ENCODE measurements around the gene H2BK1.
A peak's percentile ranks its signal among the peaks of the same experiment; 100 is the strongest.

H2BK1 gene

DNA sequence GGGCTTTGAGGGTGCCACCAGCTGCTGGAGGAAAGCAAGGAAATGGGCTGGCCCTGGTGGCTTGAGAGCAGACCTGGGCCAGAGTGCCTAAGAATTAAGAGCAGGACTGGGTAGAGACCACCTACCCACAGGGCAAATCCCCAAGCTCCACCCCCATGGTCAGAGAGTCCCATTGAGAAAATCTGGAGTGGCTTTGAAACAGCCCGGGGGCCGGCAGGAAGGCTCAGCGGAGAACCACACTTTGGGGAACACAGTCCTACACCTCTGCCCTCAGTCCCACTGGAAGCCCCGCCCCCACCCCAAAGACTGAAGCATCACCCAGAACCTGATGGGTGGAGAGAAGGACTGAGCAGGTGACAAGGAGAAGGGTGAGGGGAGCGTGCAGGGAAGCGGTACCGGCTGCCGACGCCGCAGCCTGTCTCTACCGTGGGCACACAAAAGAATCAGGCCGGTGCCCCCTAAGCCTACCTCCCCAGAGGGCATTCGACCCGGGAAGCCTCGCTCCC, 34.6 kb upstream of the H2BK1 start:
- peak; percentile 45 for DNase-seq

DNA sequence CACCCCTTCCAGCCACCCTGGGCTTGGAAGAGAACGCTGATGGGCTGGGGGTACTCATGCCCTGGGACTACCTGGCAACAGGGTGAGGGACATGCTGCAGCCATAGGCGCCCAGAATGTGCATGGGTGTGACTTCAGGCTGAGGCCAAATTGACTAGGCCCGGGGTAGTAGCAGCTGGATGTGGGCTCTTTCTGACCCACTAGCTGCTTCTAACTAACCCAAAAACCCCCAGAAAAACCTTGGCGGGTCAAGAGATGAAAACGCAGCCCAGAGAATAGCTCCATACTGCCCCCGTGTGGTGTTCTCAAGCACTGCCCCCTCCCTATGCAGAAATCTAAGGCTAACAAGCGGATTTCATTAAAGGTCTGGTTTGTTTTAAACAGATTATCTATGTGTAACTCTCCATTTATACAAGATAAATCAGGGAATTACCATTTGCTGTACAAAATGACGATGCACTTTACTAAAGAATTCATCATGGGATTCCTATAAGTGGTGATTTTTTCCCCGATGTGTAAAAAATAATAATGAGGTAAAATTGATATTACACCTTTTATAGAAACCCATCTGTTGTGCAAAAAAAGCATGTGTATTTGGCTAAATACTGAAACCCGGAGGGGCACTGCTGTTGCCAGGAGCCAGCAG, 34.0 kb upstream of the H2BK1 start:
- peak; percentile 76 for DNase-seq

DNA sequence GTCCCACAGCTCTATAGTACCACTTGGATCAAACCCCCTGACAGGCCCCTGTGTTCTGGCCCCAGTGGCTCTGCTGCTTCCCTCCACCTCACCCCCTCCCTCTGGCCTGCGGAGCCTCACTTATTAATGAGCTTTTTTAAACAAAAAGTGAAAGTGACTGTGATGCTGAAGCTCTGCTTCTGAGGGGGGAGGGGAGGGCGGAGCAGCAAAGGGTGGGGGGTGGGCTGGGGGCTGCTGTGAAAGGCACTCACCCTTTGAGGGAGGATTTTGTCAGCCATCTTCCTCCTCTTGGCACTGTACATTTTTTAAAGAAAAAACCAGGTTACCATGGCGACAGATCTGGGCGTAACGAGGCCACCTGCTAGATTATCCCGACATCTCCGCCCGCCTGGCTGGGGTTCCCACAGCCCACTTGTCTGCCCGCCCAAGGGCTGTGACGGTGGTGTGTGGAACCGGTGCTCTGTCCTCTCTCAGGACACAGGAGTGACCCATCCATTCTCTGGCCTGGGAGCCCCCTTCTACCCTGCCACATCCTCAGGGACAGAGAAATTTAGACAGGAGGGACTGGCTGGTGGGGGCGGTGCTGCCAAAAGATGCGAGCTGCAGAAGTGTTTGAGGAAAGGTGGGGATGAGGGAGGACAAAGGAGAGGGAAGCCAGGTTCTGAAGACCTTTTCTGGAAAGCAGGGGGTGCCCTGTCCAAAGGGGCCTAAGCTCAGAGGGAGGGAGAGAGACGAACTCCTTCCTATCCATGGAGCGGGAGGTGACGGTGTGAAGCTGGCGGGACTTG, 33.3 kb upstream of the H2BK1 start:
- DNase-seq: peak; percentile 27

DNA sequence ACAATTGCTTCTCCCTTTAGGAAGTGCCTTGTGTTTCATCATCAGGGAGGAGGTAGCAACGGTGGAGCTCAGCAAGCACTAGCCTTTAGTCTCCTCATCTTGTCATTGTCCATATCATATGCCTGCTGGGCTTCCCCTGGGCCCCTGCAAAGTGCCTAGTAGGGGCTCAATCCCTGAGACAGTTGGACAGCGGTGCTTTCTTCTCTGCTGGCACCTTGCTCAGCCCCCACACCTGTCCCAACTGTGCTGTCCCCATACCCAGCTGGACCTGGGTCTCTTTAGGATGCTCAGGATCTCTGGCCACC, 32.7 kb upstream of the H2BK1 start:
- DNase-seq: no peak

DNA sequence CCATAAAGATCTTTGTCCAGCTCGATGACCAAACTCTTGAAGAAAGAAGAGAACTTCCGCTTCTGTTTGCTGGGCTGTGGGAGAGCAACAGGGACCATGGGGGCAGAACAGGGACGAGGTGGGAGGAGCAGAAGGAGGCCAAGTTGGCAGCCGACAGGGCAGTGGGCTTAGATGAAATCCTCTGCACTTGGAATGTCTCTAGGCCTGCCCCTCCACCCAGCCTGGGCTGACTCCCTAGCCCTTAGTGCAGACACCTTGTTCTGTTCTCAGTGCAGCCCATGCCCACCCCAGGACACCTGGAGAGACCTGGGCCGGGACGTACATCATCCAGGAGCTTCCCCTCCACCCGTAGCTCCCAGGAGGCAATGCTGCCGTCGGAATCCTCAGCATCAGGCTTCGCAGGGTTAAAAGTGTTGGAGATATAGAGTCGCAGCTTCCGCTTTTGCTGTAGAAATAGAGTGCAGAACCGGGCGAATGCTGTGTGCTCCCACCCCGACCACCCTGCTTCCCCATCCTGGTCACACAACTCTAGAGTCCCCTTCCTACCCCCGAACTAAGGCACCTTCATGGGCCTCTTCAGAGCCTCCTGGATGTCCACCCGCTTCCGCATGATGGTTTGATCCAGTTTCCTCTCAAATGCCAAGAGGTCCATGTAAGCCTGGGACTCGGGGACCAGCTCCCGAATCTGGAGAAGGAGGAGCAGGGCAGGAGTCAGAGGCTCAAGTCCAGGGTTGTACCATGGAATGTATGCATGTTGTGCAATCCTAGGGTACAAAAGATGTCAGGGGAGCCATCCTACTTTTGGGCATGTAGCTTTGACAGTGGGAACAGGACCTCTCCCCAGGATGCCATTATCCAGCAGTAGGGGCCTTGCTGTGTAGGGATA, 32.1 kb upstream of the H2BK1 start:
- no peak for DNase-seq

DNA sequence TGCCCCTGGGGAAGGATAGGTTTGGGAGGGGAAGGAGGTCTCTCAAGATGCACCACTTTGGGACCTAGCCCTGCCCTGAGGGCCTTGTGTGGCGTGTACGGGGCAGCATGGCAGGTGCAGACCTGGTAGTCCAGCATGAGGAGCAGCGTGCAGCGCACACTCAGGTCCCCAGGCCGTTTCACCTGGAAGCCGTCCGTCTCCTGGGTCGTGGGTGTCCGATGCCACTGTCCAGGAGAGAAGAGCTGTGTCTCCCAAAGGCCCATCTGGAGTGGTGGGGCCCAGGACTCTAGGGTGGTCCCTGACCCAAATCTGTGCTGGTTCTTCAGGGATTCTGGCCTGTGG, 31.4 kb upstream of the H2BK1 start:
- DNase-seq: no peak

DNA sequence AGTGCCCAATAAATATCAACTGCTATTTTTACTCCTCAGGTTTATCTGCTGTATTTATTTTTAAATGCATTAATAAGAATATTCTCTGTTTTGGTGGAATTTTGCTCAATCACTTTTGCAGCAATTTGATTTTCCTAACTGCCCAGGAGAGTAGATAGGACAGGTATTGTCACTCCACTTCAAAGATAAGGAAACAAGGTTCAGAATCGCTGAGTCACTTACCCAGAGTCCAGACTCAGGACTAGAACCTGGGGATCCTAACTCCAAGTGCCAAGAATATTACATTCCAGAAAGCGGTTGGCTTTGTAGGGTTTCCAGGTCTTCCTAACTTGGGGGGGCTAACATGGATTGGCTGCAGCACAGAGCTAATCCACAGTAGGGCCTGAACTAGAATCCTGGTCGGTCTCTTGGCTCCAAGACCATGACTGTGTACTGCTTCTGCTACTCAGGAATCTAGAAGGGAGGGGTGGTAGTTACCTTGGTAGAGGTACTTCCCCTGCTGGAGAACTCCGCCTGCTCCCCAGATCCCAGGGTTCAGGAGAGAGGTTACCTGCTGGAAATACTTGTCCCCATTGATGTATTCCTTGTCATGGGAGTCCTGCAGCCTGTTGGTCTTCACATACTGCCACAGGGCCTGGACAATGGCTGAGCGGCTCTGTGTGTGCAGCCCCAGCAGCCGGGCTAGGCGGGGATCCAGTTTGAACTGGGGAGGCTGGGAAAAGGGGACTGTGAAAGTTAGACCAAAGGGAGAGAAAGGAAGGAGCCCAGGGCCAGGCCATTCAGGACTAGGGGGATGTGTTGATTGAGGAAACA, 30.9 kb upstream of the H2BK1 start:
- DNase-seq: no peak

DNA sequence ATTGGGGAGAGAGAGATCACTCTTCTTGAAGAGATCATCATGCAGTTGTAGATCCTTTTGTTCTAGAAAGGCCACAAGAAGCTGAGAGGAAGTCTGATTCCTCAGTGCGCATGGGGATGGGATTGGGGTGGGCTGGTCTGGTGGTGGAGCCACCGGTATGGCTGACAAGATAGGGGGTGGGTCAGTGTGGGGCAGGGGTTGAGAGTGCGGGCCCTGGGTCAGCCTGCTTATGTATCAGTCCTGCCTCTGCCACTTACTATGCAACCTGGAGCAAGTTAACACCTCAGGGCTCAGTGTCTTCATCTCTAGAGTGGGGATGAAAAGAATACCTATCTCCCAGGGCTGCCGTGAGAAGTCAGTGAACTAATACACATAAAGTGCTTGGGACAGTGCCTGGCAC, 30.2 kb upstream of the H2BK1 start:
- DNase-seq: no peak

DNA sequence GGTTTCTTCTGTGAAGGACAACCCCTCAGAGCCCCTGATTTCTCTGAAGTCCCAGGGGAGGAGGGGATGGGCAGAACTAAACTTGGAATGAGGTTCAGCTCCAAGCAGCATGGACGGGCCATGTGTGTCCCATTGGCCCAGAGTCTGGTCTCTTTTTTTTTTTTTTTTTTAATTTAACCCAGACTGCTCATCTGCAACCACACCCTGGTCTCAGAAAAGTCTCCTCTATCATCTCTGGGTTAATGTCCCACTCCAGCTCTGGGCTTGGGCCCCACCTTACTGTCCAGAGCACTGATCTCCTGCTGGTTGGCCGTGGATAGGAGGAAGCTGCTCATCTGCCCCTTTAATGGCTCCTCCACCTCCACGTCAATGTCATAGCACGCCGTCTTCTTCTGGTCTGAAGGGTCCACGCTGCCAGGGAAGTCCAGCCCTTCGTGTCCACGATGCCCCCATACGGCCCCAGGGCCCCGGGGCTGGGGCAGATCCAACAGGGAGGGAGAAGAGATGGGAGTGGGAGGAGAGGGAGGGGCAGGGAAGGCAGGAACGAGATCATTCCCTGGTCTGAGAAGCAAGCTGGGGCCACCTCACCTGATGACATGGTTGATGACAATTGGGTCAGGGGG, 29.7 kb upstream of the H2BK1 start:
- DNase-seq: no peak

DNA sequence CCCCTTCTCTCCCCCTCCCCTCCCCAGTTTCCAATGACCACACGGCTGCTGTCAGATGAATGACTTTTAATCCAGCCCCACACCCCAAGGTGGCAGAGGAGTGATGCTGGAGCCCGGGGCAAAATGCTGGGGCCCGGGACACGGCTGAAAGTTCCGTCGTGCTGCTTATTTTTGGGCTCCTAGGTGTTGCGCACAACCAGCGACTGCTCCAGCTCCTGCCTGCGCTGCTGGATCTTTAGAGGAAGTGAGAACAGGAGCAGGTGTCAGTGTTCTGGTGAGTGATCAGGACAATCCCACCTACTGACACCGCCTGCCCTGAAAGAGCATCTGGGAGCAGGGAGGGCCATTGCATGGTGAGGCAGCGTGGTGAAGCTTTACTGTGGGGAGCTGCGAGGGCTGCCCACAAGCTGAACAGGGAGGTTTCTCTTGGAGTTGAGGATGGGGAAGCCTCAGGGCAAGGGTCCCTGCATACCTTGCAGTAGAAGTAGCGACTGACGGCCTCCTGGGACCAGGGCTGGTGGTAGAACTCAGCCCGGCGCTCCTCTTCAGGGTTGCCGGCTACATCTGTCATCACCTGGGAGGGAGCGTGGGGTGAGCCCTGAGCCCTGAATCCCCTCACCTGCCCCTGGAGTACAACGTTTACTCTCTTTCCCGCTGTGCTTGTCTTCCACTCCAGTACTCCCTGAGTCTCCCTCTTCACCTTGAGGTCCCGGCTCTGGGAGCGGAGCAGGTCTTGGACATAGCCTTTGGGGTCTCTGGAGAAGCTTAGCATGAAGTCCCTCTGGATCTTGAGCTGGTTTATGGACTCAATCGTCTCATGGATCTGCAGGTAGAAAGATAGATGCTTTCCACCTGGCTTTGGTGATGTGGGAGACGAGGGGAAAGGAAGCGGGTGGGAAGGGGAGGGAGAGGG, 28.9 kb upstream of the H2BK1 start:
- no peak for DNase-seq

DNA sequence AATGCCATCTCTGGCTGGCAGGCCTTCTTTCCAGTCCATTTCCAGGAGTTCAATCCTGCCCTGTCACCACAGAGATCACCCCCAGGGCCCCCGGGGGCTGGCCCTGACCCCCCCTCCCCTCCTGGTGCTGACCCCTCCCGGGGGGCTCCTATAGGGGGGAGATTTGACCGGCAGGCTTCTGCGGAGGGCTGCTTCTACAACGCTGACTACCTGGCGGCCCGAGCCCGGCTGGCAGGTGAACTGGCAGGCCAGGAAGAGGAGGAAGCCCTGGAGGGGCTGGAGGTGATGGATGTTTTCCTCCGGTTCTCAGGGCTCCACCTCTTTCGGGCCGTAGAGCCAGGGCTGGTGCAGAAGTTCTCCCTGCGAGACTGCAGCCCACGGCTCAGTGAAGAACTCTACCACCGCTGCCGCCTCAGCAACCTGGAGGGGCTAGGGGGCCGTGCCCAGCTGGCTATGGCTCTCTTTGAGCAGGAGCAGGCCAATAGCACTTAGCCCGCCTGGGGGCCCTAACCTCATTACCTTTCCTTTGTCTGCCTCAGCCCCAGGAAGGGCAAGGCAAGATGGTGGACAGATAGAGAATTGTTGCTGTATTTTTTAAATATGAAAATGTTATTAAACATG, 28.0 kb upstream of the H2BK1 start:
- DNase-seq: no peak

DNA sequence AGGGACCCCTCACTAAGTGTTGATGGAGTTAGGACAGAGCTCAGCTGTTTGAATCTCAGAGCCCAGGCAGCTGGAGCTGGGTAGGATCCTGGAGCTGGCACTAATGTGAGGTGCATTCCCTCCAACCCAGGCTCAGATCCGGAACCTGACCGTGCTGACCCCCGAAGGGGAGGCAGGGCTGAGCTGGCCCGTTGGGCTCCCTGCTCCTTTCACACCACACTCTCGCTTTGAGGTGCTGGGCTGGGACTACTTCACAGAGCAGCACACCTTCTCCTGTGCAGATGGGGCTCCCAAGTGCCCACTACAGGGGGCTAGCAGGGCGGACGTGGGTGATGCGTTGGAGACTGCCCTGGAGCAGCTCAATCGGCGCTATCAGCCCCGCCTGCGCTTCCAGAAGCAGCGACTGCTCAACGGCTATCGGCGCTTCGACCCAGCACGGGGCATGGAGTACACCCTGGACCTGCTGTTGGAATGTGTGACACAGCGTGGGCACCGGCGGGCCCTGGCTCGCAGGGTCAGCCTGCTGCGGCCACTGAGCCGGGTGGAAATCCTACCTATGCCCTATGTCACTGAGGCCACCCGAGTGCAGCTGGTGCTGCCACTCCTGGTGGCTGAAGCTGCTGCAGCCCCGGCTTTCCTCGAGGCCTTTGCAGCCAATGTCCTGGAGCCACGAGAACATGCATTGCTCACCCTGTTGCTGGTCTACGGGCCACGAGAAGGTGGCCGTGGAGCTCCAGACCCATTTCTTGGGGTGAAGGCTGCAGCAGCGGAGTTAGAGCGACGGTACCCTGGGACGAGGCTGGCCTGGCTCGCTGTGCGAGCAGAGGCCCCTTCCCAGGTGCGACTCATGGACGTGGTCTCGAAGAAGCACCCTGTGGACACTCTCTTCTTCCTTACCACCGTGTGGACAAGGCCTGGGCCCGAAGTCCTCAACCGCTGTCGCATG, 27.2 kb upstream of the H2BK1 start:
- no peak for DNase-seq

DNA sequence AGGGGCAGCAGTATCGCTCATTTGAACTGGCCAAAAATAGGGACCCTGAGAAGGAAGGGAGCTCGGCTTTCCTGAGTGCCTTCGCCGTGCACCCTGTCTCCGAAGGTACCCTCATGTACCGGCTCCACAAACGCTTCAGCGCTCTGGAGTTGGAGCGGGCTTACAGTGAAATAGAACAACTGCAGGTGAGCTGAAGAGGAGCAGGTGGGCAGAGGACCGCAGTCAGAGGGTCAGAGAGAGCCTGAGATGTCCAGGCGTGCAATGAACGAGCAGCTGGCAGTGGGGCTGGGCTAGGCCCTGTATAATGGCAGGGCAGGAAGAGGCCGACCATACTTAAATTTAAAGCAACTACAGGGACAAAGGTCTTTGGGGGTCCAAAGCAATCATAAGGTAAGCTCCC, 26.1 kb upstream of the H2BK1 start:
- DNase-seq: no peak

DNA sequence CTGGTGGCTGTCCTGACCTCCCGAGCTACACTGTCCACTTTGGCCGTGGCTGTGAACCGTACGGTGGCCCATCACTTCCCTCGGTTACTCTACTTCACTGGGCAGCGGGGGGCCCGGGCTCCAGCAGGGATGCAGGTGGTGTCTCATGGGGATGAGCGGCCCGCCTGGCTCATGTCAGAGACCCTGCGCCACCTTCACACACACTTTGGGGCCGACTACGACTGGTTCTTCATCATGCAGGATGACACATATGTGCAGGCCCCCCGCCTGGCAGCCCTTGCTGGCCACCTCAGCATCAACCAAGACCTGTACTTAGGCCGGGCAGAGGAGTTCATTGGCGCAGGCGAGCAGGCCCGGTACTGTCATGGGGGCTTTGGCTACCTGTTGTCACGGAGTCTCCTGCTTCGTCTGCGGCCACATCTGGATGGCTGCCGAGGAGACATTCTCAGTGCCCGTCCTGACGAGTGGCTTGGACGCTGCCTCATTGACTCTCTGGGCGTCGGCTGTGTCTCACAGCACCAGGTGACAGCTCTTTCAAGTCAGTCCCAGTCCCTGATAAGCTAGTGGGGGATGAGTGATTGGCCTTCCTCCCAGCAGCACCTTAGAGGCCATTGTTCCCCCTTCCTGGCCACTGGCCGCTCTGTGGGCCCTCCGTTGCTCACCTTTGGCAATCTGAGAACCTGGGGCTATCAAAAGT, 25.0 kb upstream of the H2BK1 start:
- DNase-seq: no peak

DNA sequence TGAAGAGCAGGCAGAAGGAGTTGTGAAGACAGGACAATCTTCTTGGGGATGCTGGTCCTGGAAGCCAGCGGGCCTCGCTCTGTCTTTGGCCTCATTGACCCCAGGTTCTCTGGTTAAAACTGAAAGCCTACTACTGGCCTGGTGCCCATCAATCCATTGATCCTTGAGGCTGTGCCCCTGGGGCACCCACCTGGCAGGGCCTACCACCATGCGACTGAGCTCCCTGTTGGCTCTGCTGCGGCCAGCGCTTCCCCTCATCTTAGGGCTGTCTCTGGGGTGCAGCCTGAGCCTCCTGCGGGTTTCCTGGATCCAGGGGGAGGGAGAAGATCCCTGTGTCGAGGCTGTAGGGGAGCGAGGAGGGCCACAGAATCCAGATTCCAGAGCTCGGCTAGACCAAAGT, 23.5 kb upstream of the H2BK1 start:
- no peak for DNase-seq

DNA sequence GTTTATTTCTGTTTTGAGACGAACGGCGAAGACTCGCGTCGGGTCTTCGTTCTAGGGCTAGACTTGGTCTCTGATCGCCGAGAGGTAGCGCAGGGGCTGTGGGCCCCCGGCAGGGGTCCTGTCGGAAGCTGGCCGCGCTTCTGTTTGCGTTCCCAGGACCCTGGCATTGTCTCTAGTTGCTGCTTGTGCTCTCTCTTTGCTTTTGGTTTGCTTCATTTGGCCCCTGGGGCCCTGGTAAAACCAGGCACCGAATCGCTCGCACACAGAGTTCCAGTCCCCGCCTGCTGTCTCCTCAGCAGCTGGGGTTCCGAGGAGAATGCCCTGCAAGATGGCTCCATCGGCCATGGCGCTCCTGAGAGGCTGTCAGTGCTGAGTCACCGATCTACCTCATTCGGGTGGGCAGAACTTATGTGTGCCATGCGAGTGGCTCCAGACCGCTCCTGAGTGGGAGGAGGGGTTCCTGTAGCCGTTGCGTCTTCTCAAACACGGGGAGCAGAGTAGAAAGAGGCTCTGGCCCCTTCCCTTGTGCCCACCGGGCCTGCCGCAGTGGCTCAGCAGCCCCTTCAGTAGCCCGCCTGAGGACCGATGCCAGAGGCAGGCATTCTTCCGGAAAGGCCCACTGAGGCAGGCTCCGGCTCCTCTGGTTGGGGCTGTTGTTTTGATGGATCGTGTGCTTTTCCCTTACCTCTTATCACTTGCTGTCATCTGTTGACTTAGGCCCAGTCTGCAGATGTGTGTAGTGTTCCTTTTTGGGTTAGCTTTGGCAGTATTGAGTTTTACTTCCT, 22.8 kb upstream of the H2BK1 start:
- peak; percentile 53 for DNase-seq

DNA sequence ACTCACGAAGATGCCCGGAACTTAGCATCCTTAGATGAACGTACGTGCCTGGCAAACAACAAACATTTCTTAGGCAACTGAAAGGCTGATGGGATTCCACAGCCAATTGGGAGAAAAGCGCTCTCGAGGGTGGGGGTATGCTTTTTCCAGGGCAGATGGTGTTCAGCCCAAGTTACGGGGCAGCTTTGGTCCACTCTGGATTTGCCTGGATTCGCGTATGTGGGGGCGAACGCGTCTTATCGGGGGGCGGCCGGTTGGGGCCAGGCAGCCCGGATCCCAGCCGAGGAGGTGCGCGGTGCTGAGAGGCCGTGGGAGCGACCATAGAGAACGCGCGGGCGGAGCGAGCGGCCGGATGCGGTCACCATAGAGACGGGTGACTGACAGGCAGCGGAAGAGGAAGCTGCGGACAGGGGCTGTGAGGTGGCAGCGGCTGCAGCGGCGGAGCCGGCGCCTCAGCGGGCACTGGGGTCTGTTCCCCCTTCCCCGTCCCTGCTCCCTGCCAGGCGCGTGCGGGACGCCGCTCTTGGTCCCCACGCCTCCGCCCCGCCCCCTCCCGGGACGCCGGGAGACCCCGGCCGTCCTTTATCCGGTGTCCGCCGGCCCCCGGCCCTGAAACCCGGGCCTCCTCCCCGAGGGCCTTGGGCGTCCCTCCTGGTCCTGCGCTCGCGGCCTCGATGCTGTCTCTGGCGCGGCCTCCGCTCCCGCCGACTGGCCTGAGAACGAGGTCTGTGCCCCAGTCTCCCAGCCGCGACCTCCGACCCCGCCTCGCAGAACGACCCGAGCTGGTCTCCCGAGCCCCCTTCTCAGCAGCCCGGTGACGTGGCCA, 22.0 kb upstream of the H2BK1 start, which contains the start of gene CHPF2:
Gene CHPF2, plus strand, starts transcription at position 393 of the 826 bp plus-strand sequence. CDS start 1,529 bp downstream, outside the sequence.
- peak; percentile 94 for DNase-seq
